Measurements from ENCODE around the gene KAT6B.

DNA sequence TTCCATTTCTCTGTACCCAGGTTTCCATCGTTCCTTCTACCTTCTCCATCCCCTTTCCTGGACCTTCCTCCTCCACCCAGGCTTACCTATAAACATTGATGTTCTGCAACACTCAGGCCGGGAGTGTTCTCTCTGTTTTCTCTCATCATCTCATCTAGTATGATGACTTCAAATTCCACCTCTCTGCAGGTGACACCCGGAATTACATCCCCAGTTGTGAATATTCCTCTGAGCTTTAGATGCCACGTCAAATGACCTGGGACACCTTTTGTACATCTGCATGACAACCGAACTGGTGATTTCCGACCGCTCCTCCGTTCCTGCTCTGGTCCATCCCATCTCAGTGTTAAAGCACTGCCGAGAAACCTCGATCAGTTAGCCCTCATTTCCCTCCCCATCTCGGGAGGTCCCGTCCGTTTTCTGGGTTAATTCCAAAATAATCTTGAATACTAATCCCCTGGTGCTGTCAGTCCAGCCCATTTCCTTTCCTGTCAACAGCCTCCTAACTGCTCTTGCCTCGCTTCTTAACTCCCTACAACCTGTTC, 208.4 kb downstream of the KAT6B start:
- TF ChIP-seq EZH2 (IDR thresholded peaks at IDR 0.05; ENCODE audit: borderline replicate concordance, low read depth, low read length, poor library complexity, severe bottlenecking) = no peak
- TF ChIP-seq, protein P1, sequence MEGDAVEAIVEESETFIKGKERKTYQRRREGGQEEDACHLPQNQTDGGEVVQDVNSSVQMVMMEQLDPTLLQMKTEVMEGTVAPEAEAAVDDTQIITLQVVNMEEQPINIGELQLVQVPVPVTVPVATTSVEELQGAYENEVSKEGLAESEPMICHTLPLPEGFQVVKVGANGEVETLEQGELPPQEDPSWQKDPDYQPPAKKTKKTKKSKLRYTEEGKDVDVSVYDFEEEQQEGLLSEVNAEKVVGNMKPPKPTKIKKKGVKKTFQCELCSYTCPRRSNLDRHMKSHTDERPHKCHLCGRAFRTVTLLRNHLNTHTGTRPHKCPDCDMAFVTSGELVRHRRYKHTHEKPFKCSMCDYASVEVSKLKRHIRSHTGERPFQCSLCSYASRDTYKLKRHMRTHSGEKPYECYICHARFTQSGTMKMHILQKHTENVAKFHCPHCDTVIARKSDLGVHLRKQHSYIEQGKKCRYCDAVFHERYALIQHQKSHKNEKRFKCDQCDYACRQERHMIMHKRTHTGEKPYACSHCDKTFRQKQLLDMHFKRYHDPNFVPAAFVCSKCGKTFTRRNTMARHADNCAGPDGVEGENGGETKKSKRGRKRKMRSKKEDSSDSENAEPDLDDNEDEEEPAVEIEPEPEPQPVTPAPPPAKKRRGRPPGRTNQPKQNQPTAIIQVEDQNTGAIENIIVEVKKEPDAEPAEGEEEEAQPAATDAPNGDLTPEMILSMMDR (conservative IDR thresholded peaks at IDR 0.05; ENCODE audit: low read depth, low read length) = no peak

All from A673 (cell line).